H1 (cell line): ENCODE measurements around the gene ACE. TPM values are rescaled to one million over a fixed set of nuclear protein-coding genes. Genes with fewer than 3 reads are reported as not detected.

Experiments used
- CTCF ChIA-PET: fragments of 300-600 bp; sonication (Branson Sonifier 250); formaldehyde crosslinking; loops from one replicate; lab custom pipeline; 2021; ENCODE audit not compliant: partially characterized antibody; lab: Charles Lee
- POLR2A ChIA-PET: fragments of 300-600 bp; sonication (Branson Sonifier 250); formaldehyde crosslinking; loops from one replicate; lab custom pipeline; 2021; ENCODE audit warnings: inconsistent platforms; ENCODE audit not compliant: partially characterized antibody; lab: Charles Lee
- DNase-seq, 2 experiments: peaks; one replicate each; pipeline versions ENCODE4 v3.0.0 to v3.0.0-alpha.2; 2010 to 2022; ENCODE audit warnings: low spot score in 2 of 2, low read depth in 1 of 2, mixed read lengths in 1 of 2
- FAIRE-seq: peaks from 2 replicates; lab custom pipeline; 2011; peaks lifted over from hg19 to GRCh38; lab: Jason Lieb, UNC
- H2AFZ ChIP-seq: 2 replicates; pipeline ENCODE4 v1.8.1; 2012; ENCODE audit warnings: low read length, inconsistent platforms
- H2AK5ac ChIP-seq: 2 replicates; pipeline ENCODE4 v1.6.1; 2013; ENCODE audit warnings: low read depth, low read length
- H2BK120ac ChIP-seq: replicated peaks from 2 replicates; pipeline ENCODE3; 2013; ENCODE audit warnings: low read depth, low read length, inconsistent platforms
- H2BK12ac ChIP-seq: 2 replicates; pipeline ENCODE4 v1.6.1; 2013; ENCODE audit warnings: low read depth, low read length
- H2BK15ac ChIP-seq: 2 replicates; pipeline ENCODE4 v1.6.1; 2013; ENCODE audit warnings: low read length
- H2BK20ac ChIP-seq: 2 replicates; pipeline ENCODE4 v1.6.1; 2013; ENCODE audit warnings: low read length
- H2BK5ac ChIP-seq: 2 replicates; pipeline ENCODE4 v1.6.1; 2013; ENCODE audit warnings: low read depth, low read length
- H3K14ac ChIP-seq: 2 replicates; pipeline ENCODE4 v1.6.1; 2013; ENCODE audit warnings: inconsistent platforms; ENCODE audit not compliant: insufficient read length
- H3K18ac ChIP-seq: 2 replicates; pipeline ENCODE4 v1.6.1; 2013; ENCODE audit warnings: low read length; ENCODE audit errors: extremely low read depth
- H3K23ac ChIP-seq: 2 replicates; pipeline ENCODE4 v1.6.1; 2013; ENCODE audit warnings: inconsistent platforms; ENCODE audit not compliant: insufficient read length
- H3K23me2 ChIP-seq: 2 replicates; pipeline ENCODE4 v1.6.1; 2013; ENCODE audit warnings: low read depth, low read length
- H3K27ac ChIP-seq: 2 replicates; pipeline ENCODE4 v1.6.1; 2011; ENCODE audit warnings: low read depth, low read length, inconsistent platforms
- H3K27me3 ChIP-seq, 4 experiments: replicated peaks in 1 of 4; 1 replicate in 1 of 4; 2 replicates in 3 of 4; pipeline versions ENCODE4 v1.6.1 to v1.8.1; 2011 to 2013; ENCODE audit warnings: low read length in 3 of 4, mild to moderate bottlenecking in 3 of 4, inconsistent platforms in 2 of 4, mixed read lengths in 2 of 4, moderate library complexity in 1 of 4; ENCODE audit not compliant: control insufficient read depth in 3 of 4, insufficient read depth in 3 of 4; ENCODE audit errors: extremely low read depth in 1 of 4
- H3K36me3 ChIP-seq, 4 experiments: 2 replicates each; pipeline versions ENCODE4 v1.6.1 to v1.8.1; 2011 to 2013; ENCODE audit warnings: mild to moderate bottlenecking in 4 of 4, low read length in 3 of 4, moderate library complexity in 2 of 4, control low read depth in 1 of 4, inconsistent platforms in 1 of 4; ENCODE audit not compliant: insufficient read depth in 4 of 4, control insufficient read depth in 2 of 4
- H3K4ac ChIP-seq: replicated peaks from 2 replicates; pipeline ENCODE3; 2013; ENCODE audit warnings: low read length, low read depth, mixed read lengths, inconsistent platforms; ENCODE audit not compliant: insufficient read length
- H3K4me1 ChIP-seq, 4 experiments: replicated peaks in 1 of 4; 1 replicate in 1 of 4; 2 replicates in 3 of 4; pipeline versions ENCODE4 v1.6.1 to v1.8.1; 2011 to 2013; ENCODE audit warnings: low read length in 3 of 4, inconsistent platforms in 2 of 4, mixed read lengths in 1 of 4; ENCODE audit not compliant: insufficient read depth in 4 of 4, control insufficient read depth in 3 of 4
- H3K4me2 ChIP-seq, 2 experiments: 2 replicates each; pipeline versions ENCODE4 v1.6.1 to v1.8.1; 2011 to 2013; ENCODE audit warnings: low read depth in 2 of 2, low read length in 2 of 2, control low read depth in 1 of 2, inconsistent platforms in 1 of 2, mild to moderate bottlenecking in 1 of 2; ENCODE audit not compliant: insufficient read depth in 1 of 2
- H3K4me3 ChIP-seq, 4 experiments: fragments of 200-600, 300-600 bp in 1 of 4; sonication (generic), shearing (Covaris generic), sonication (Bioruptor Twin) in 1 of 4; 2 replicates each; pipeline versions ENCODE4 v1.5.1 to v1.8.1; 2011 to 2016; ENCODE audit warnings: low read length in 4 of 4, low read depth in 3 of 4, control low read depth in 2 of 4, inconsistent platforms in 2 of 4, mild to moderate bottlenecking in 2 of 4, mixed read lengths in 1 of 4, moderate library complexity in 1 of 4; ENCODE audit not compliant: insufficient read depth in 2 of 4; ENCODE audit errors: extremely low read depth in 1 of 4
- H3K56ac ChIP-seq: replicated peaks from 2 replicates; pipeline ENCODE3; 2013; ENCODE audit warnings: low read depth, mild to moderate bottlenecking, mixed read lengths, low read length, inconsistent platforms; ENCODE audit not compliant: insufficient read length
- H3K79me1 ChIP-seq: 2 replicates; pipeline ENCODE4 v1.6.1; 2013; ENCODE audit warnings: low read depth, low read length, control low read depth
- H3K79me2 ChIP-seq, 2 experiments: 2 replicates each; pipeline versions ENCODE4 v1.6.1 to v1.8.1; 2012 to 2013; ENCODE audit warnings: low read length in 2 of 2, mild to moderate bottlenecking in 2 of 2, inconsistent platforms in 1 of 2; ENCODE audit not compliant: insufficient read depth in 2 of 2, control insufficient read depth in 1 of 2
- H3K9ac ChIP-seq, 4 experiments: replicated peaks in 1 of 4; 1 replicate in 1 of 4; 2 replicates in 3 of 4; pipeline versions ENCODE4 v1.6.1 to v1.8.1; 2011 to 2013; ENCODE audit warnings: low read depth in 3 of 4, low read length in 3 of 4, control low read depth in 2 of 4, mild to moderate bottlenecking in 2 of 4, moderate library complexity in 2 of 4, inconsistent platforms in 1 of 4; ENCODE audit errors: extremely low read depth in 1 of 4
- H3K9me3 ChIP-seq, 2 experiments: 2 replicates each; pipeline versions ENCODE4 v1.6.1 to v1.8.1; 2012 to 2013; ENCODE audit warnings: mild to moderate bottlenecking in 2 of 2, moderate library complexity in 2 of 2, control low read depth in 1 of 2, inconsistent platforms in 1 of 2, low read depth in 1 of 2, low read length in 1 of 2, mixed read lengths in 1 of 2; ENCODE audit not compliant: insufficient read depth in 2 of 2
- H4K20me1 ChIP-seq, 2 experiments: replicated peaks in 1 of 2; 2 replicates each; pipeline versions ENCODE3 to v1.8.1; 2011 to 2013; ENCODE audit warnings: inconsistent platforms in 2 of 2, low read length in 2 of 2, mild to moderate bottlenecking in 1 of 2; ENCODE audit not compliant: insufficient read depth in 2 of 2, control insufficient read depth in 1 of 2
- H4K5ac ChIP-seq: 2 replicates; pipeline ENCODE4 v1.6.1; 2013; ENCODE audit warnings: low read length, low read depth, mixed read lengths, inconsistent platforms; ENCODE audit not compliant: insufficient read length
- H4K8ac ChIP-seq: 2 replicates; pipeline ENCODE4 v1.8.0; 2013; ENCODE audit warnings: mild to moderate bottlenecking, moderate library complexity, low read length, inconsistent platforms; ENCODE audit not compliant: insufficient read depth; ENCODE audit errors: extremely low read depth
- H4K91ac ChIP-seq: replicated peaks from 2 replicates; pipeline ENCODE3; 2013; ENCODE audit warnings: low read length, mixed read lengths, inconsistent platforms; ENCODE audit not compliant: insufficient read length
- FOSL1 ChIP-seq: IDR thresholded peaks from 2 replicates; pipeline ENCODE4 v1.6.1; 2011; ENCODE audit warnings: mild to moderate bottlenecking, low read depth, low read length, moderate library complexity; ENCODE audit not compliant: insufficient read depth
- HDAC2 ChIP-seq, 2 experiments: fragments of 300-600 bp in 1 of 2; sonication (generic) in 1 of 2; IDR thresholded peaks; 2 replicates each; pipeline ENCODE4 v1.6.1; 2011 to 2012; ENCODE audit warnings: low read depth in 2 of 2, low read length in 2 of 2, mild to moderate bottlenecking in 2 of 2, moderate library complexity in 2 of 2, borderline replicate concordance in 1 of 2, inconsistent platforms in 1 of 2
- SIX5 ChIP-seq: IDR thresholded peaks from 2 replicates; pipeline ENCODE4 v1.6.1; 2011; ENCODE audit warnings: mild to moderate bottlenecking, low read depth, low read length
- WGBS, 2 experiments: shearing (Covaris generic) in 1 of 2; methylation state at CpG; one replicate each; pipeline versions ENCODE4 v1.1.6 to v1.1.7; 2013 to 2015; ENCODE audit warnings: low lambda C conversion rate in 2 of 2, mixed read lengths in 2 of 2, inconsistent platforms in 1 of 2, low coverage in 1 of 2, missing lambda C conversion rate in 1 of 2; ENCODE audit not compliant: insufficient replicate concordance in 2 of 2, insufficient coverage in 1 of 2, insufficient read length in 1 of 2; ENCODE audit errors: extremely low coverage in 1 of 2, missing lambda C conversion rate in 1 of 2; 5-methylcytosine and 5-hydroxymethylcytosine counted together
- polyA plus RNA-seq, 7 experiments: library from polyadenylated mRNA; depleted of rRNA in 3 of 7; stranded (reverse) in 5 of 7; unstranded in 2 of 7; fragments of >200 nt in 5 of 7; fragments of 200-250 nt in 2 of 7; gene quantifications; 1 replicate in 5 of 7; 2 replicates in 1 of 7; 4 replicates in 1 of 7; pipeline versions ENCODE4 v1.2.1 to v1.2.3, GENCODE V29; 2011 to 2013; ENCODE audit warnings: missing spikeins in 2 of 7, mixed read lengths in 2 of 7
- total RNA-seq: library from RNA; stranded (reverse); fragmentation: NEBNext Ultra II Directional; extraction: Animal tissue kit (Norgen Biotek cat#: 25700); gene quantifications from 2 replicates; pipeline ENCODE4 v1.2.1, GENCODE V29; 2021

ACE gene
- total and polyA plus RNA-seq, 2 of the 8 experiments (the other 6 are each of a cell fraction or from before 2014, with no cell fraction given), result 2.5 to 5.5 TPM

- H3K9me3 ChIP-seq, result no peaks in the 10 kb centered on the region
- H2BK5ac ChIP-seq, result no peak overlapping the region
- H3K23me2 ChIP-seq, result no peaks in the 10 kb centered on the region
- no peak overlapping the region for H4K5ac ChIP-seq
- H3K4ac ChIP-seq, result no peak overlapping the region
- no peak overlapping the region for H3K4me2 ChIP-seq
- FAIRE-seq (no peak), DNase-seq (no peak)
- H3K9ac ChIP-seq, result no peak overlapping the region
- CTCF ChIA-PET, result interaction anchor here (0.6 to 3.5 kb wide), 7 partner anchors 12 to 163 kb away, joined by 3 to 16 read pairs (median 5); no protein-coding TSS in a partner anchor
- no peaks in the 10 kb centered on the region for H3K79me1 ChIP-seq
- TF ChIP-seq FOSL1 (no peak), SIX5 (no peak), HDAC2 (IDR thresholded peaks at IDR 0.05; ENCODE audit: borderline replicate concordance in 1 of 2, low read depth in 2 of 2, low read length in 2 of 2) (no peak)
- no peak overlapping the region for H3K18ac ChIP-seq
- 0 out of 2 replicates have a peak overlapping the region, but pooled peaks have one; percentile 16 for H2BK15ac ChIP-seq
- no peak overlapping the region for H3K56ac ChIP-seq
- no peaks in the 10 kb centered on the region for H3K36me3 ChIP-seq
- H2AK5ac ChIP-seq, result no peak overlapping the region
- H4K20me1 ChIP-seq, result no peaks in the 10 kb centered on the region
- no peak overlapping the region for H3K27ac ChIP-seq
- H2BK120ac ChIP-seq, result no peak overlapping the region
- H4K8ac ChIP-seq, result no peak overlapping the region
- H3K23ac ChIP-seq, result no peak overlapping the region
- H3K27me3 ChIP-seq, result no peaks in the 10 kb centered on the region
- H2BK20ac ChIP-seq, result no peak overlapping the region
- WGBS, 2 experiments, result 89% methylated on average over 10 of the region's 10 CpGs; no CpG with 5 or more reads in 1 of the 2 experiments
- no peak overlapping the region for H3K4me3 ChIP-seq
- H2BK12ac ChIP-seq, result no peak overlapping the region
- peaks cover 0 to 4% (median 1%) of the 10 kb centered on the region in 4 experiments; a peak in 3 of 7 replicates for H3K4me1 ChIP-seq
- POLR2A ChIA-PET, result interaction anchor here (1.3 to 1.6 kb wide), 2 partner anchors 11 to 15 kb away, joined by 3 to 5 read pairs; no protein-coding TSS in a partner anchor
- no peaks in the 10 kb centered on the region for H3K79me2 ChIP-seq
- no peak overlapping the region for H2AFZ ChIP-seq
- H4K91ac ChIP-seq, result no peak overlapping the region
- H3K14ac ChIP-seq, result no peak overlapping the region
Observed at GRCh38 chr17:63531022-63531965, 54.4 kb downstream of the ACE start.
